Activated CD4-positive, alpha-beta memory T cell treated with anti-CD3 and anti-CD28 coated beads, Interleukin-2, amount 10 ng/mL, durations not matched to agents 7 days and 5 days (primary cell): ENCODE data around the gene CFAP43. TPM values are rescaled to one million over a fixed set of nuclear protein-coding genes. Genes with fewer than 3 reads are reported as not detected.
A peak's percentile ranks its signal among the peaks of the same experiment; 100 is the strongest.

Source experiments
- CTCF ChIA-PET: fragments of 350-600 bp; sonication (Branson Sonifier 250); formaldehyde crosslinking; loops from one replicate; lab custom pipeline; 2021; ENCODE audit warnings: antibody characterized with exemption, inconsistent platforms; lab: Charles Lee
- POLR2A ChIA-PET: fragments of 350-600 bp; sonication (Branson Sonifier 250); formaldehyde crosslinking; loops from one replicate; lab custom pipeline; 2021; ENCODE audit warnings: antibody characterized with exemption; lab: Charles Lee
- DNase-seq: peaks from one replicate; pipeline ENCODE4 v3.0.0-alpha.2; 2020
- H3K27ac Mint-ChIP-seq: one replicate; pipeline ENCODE4 v1.8.0; 2021; ENCODE audit warnings: mild to moderate bottlenecking, mixed read lengths
- H3K27me3 Mint-ChIP-seq: one replicate; pipeline ENCODE4 v1.8.0; 2021; ENCODE audit warnings: mixed read lengths
- H3K36me3 Mint-ChIP-seq: one replicate; pipeline ENCODE4 v1.8.0; 2021; ENCODE audit warnings: low read depth, mixed read lengths
- H3K4me1 Mint-ChIP-seq: one replicate; pipeline ENCODE4 v1.8.0; 2021; ENCODE audit warnings: mixed read lengths
- H3K4me3 Mint-ChIP-seq: one replicate; pipeline ENCODE4 v1.8.0; 2021; ENCODE audit warnings: mild to moderate bottlenecking, mixed read lengths
- H3K9me3 Mint-ChIP-seq: one replicate; pipeline ENCODE4 v1.8.0; 2021; ENCODE audit warnings: mixed read lengths
- total RNA-seq, 2 experiments: library from RNA; stranded (reverse); gene quantifications; one replicate each; pipeline ENCODE4 v1.2.3, GENCODE V29; 2021

The CFAP43 gene, protein sequence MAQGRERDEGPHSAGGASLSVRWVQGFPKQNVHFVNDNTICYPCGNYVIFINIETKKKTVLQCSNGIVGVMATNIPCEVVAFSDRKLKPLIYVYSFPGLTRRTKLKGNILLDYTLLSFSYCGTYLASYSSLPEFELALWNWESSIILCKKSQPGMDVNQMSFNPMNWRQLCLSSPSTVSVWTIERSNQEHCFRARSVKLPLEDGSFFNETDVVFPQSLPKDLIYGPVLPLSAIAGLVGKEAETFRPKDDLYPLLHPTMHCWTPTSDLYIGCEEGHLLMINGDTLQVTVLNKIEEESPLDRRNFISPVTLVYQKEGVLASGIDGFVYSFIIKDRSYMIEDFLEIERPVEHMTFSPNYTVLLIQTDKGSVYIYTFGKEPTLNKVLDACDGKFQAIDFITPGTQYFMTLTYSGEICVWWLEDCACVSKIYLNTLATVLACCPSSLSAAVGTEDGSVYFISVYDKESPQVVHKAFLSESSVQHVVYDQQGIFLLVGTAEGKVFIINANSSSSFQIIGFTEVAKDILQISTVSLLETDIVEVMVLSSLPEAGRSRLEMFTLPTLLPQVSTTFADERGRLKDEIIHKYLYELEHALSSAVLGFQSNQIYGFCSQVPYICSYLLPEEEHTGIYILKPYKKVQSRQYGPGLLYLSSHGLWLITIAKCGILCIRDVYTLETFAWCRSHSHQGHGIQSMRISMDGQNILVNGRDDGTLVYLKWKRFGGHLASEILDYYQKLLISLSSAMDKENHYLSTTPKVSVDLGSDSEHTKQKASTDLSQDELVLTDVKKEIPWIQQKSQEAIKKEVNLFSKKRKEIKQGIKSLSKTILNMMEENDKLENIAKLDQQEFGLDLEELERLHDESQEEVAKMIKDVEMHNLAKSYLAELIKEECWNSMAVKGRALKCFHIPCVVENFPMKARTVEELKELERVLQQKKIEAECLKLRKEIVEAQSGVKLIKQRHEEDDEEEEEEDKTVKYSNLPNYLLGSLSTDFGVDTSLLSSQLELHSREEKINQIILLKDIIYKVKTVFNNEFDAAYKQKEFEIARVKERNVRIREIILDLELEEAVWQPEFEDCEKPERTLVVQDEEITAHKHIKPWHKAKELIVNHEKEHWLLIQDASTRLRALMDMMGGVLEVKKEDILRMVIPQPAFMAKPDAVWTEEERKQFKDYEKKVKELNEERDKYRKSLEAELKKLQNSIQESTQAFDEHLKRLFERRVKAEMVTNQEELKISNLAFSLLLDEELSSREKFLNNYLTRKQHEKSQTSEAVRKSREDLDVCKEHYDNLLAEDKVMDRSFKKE (N-terminal part only)
- total RNA-seq, result under 1 TPM; 0.18 to 0.25 TPM

DNA sequence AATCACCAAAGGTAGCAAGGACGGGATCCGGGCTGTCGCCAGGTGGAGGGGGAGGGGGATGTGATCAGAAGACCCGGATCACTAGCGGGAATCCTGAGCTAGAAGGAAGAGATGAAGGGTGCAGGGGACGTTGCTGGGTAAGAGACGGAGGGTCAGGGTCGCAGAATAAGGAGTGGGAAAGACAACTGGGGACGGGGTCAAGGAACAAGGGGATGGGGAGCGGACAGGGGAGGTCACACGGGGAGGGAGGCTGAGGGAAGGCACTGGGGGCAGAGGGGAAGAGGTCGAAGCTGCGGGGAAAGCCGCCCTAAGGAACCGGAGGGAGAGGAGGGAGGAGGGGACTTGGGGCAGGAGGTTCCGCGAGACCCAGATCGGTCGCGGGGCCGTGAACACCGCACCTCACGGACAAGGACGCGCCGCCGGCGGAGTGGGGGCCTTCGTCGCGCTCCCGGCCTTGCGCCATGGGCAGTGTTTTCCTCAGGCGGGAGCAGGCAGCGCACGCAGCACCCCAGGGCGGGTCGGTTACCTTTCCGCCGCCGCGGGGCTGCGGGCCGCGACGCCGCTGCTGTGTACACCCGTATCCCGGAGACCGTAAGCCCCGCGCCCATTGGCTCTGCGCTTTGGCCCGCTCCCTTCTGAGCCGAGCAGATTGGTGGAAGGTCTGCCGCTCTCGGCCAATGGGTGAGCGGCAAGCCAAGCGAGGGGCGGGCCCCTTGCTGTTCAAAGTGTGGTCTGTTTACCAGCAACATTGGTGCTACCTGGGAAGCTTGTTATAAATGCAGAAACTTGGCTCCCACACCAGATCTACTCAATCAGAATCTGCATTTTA lies at the start of gene CFAP43:
TSS of gene CFAP43 (minus strand) at position 581 of the 829 bp plus-strand sequence. CDS start at position 463, 118 bp downstream.
- peak within 1 kb of the TSS; percentile 63 for H3K27ac Mint-ChIP-seq

DNA sequence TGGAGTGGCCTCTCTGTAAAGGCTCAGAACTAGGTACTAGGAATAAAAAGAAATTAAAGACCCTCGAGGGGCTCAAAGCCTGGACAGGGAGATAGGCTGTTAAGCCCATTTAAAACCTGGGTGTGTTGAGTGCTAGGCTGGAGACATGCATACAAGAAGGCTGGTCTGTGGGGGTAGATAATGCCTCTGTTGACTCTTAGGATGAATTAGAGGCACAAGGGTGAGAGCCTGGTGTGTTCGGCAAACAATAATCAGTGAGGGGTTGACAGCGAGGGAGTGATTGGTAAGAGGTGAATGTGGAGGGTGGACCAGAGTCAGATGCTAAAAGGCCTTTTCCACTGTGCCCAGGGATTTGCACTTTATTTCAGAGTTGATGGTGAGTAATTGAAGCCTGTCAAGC lies 49.5 kb upstream of the CFAP43 start:
- ChIA-PET POLR2A (no interaction called here), CTCF (interaction anchor here (2.6 to 6.0 kb wide), 2 partner anchors 10 kb away, joined by 14 to 64 read pairs; no protein-coding TSS in a partner anchor)
- no peak overlapping the region for H3K4me3 Mint-ChIP-seq
- H3K27ac Mint-ChIP-seq, result no peak overlapping the region
- no peaks in the 10 kb centered on the region for H3K4me1 Mint-ChIP-seq
- peaks cover 24% of the 10 kb centered on the region for H3K27me3 Mint-ChIP-seq
- H3K36me3 Mint-ChIP-seq, result no peaks in the 10 kb centered on the region
- no peaks in the 10 kb centered on the region for H3K9me3 Mint-ChIP-seq
- no peak for DNase-seq

More for the DNA sequence above, at the start of gene CFAP43:
- Mint-ChIP-seq H3K27me3 (peaks cover 39% of the 10 kb centered on the region), H3K4me3 (peak within 1 kb of the TSS; percentile 86), H3K9me3 (peaks cover 12% of the 10 kb centered on the region), H3K4me1 (peaks cover 17% of the 10 kb centered on the region), H3K36me3 (peaks cover 2% of the 10 kb centered on the region)
- CTCF ChIA-PET, result interaction anchor here (1.0 to 1.4 kb wide), 2 partner anchors 43 to 64 kb away, joined by 3 to 4 read pairs; no protein-coding TSS in a partner anchor
- POLR2A ChIA-PET, result interaction anchor here (0.6 to 2.2 kb wide), 6 partner anchors 14 to 110 kb away, joined by 3 to 16 read pairs (median 6); partner anchors contain the start of genes GSTO1, GSTO2 and SFR1
- DNase-seq, result peak; percentile 99

DNA sequence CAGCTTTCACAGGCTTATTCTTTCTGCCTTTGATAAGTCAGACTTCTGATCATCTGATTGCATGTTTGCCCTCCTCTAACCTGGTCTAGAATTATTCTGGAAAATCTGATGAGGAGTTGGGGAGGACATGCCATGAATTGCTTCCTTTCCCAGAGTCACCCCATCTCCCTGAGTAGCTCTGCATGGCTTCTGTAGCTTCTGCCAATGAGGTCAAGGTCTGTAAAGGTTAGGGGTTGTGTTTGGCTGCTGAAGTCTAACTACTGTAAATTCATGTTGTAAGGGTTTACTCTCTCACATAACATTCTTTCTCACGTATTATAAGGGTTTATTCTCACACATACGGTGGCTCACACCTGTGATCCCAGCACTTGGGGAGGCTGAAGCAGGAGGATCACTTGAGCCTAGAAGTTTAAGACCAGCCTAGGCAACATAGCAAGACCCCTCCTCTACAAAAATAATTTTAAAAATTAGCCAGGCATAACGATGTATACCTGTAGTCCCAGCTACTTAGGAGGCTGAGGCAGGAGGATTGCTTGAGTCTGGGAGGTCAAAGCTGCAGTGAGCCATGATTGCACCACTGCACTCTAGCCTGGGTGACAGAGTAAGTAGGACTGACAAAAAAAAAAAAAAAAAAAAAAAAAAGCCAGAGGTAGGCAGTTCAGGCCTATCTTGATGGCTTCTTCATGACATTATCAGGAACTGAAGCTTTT lies 47.5 kb upstream of the CFAP43 start:
- POLR2A ChIA-PET, result interaction anchor here (1.0 to 4.1 kb wide), 3 partner anchors 11 to 66 kb away, joined by 3 to 16 read pairs (median 3); partner anchors contain the start of gene GSTO2
- CTCF ChIA-PET, result interaction anchor here (0.9 to 9.8 kb wide), 3 partner anchors 11 to 71 kb away, joined by 4 to 149 read pairs (median 64); partner anchors contain the start of gene CFAP58
- no peaks in the 10 kb centered on the region for H3K36me3 Mint-ChIP-seq

DNA sequence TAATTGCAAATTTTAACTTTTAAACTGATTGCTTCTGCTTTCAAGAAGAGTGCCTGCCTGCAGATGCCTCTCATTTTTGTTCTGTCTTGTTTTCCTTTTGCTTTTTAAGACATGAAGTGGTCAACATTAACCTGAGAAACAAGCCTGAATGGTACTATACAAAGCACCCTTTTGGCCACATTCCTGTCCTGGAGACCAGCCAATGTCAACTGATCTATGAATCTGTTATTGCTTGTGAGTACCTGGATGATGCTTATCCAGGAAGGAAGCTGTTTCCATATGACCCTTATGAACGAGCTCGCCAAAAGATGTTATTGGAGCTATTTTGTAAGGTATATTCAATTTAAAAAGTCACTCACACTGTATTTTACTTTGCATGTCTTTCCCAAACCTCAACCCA lies 45.6 kb upstream of the CFAP43 start:
- ChIA-PET CTCF (interaction anchor here (0.6 to 9.8 kb wide), 6 partner anchors 9 to 73 kb away, joined by 3 to 149 read pairs (median 4); partner anchors contain the start of gene CFAP58), POLR2A (interaction anchor here (0.6 to 4.1 kb wide), 3 partner anchors 9 to 63 kb away, joined by 3 to 16 read pairs (median 3); partner anchors contain the start of genes CFAP43 and GSTO2)
- H3K4me3 Mint-ChIP-seq, result no peak overlapping the region

More for the DNA sequence above, 47.5 kb upstream of the CFAP43 start:
- Mint-ChIP-seq H3K9me3 (no peaks in the 10 kb centered on the region), H3K27ac (no peak overlapping the region), H3K4me3 (no peak overlapping the region), H3K4me1 (peaks cover 1% of the 10 kb centered on the region), H3K27me3 (peaks cover 26% of the 10 kb centered on the region)
- no peak for DNase-seq

DNA sequence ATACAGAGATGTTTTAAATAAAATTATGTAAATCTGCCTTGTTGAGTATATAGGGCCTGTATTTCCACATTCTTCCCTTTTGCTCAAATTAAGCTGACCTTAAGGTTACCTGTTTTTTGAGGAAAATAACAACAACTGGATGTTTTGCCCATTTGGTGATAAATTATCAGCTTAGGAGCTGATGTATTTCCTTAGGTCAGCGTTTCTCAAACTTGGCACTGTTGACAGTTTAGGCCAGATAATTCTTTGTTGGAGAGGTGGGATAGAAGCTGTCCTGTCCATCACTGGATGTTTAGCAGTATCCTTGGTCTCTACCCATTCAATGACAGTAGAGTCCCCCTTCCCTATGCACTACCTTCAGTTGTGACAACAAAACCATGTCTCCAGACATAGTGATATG lies 44.0 kb upstream of the CFAP43 start:
- no peak overlapping the region for H3K4me3 Mint-ChIP-seq
- H3K27me3 Mint-ChIP-seq, result peaks cover 16% of the 10 kb centered on the region
- no peak for DNase-seq
- no peaks in the 10 kb centered on the region for H3K9me3 Mint-ChIP-seq
- POLR2A ChIA-PET, result interaction anchor here (1.1 to 2.3 kb wide), 2 partner anchors 9 to 14 kb away, joined by 3 to 5 read pairs; no protein-coding TSS in a partner anchor
- CTCF ChIA-PET, result interaction anchor here (1.1 to 9.8 kb wide), 7 partner anchors 10 to 75 kb away, joined by 3 to 149 read pairs (median 30); partner anchors contain the start of genes CFAP58 and ITPRIP
- H3K36me3 Mint-ChIP-seq, result no peaks in the 10 kb centered on the region
- peaks cover 6% of the 10 kb centered on the region for H3K4me1 Mint-ChIP-seq
- H3K27ac Mint-ChIP-seq, result no peak overlapping the region

More for the DNA sequence above, 45.6 kb upstream of the CFAP43 start:
- H3K9me3 Mint-ChIP-seq, result no peaks in the 10 kb centered on the region
- no peak for DNase-seq
- no peak overlapping the region for H3K27ac Mint-ChIP-seq
- H3K36me3 Mint-ChIP-seq, result no peaks in the 10 kb centered on the region
- peaks cover 6% of the 10 kb centered on the region for H3K4me1 Mint-ChIP-seq
- peaks cover 24% of the 10 kb centered on the region for H3K27me3 Mint-ChIP-seq

DNA sequence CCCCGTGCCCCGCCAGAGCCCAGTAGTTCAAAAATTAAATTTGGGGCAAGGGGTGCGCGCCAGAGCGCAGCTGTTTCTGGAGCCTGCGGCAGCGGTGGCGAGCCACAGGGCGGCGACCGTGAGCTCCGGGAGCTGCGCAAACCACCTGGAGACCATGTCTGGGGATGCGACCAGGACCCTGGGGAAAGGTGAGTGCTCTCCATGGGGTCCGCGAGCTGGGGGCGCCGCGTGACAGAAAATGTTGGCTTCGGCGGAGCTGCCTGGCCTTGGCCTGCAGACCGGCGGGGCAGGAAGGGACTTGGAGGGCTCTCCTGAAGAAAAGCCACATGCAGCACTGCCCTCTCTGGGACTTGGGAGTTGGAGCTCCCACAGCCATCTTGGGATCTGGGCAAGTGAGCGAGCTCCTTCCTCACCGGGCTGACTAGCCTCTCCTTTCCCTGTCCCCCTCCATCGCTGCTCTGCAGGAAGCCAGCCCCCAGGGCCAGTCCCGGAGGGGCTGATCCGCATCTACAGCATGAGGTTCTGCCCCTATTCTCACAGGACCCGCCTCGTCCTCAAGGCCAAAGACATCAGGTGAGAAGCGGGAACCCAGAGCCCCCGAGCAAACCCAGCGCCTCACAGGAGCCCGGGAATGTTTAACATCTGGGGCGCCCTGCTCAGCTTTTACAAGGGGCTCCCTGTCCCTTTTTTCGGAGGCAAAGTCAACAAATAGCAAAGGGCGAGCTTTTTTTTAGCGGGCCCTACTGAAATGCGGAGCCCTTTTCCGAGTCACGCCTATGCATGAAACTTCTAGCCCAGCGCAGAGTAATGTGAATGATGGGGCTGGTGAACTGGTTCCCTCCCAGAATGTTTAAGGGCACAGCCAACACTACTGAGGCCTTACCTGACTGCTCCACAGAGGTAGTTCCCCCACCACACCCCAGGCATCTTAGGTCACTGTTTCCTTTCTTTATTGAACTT lies 42.9 kb upstream of the CFAP43 start:
- Mint-ChIP-seq H3K4me3 (peak overlapping the region; percentile 21), H3K4me1 (peaks cover 6% of the 10 kb centered on the region), H3K27me3 (peaks cover 10% of the 10 kb centered on the region), H3K36me3 (no peaks in the 10 kb centered on the region), H3K27ac (no peak overlapping the region), H3K9me3 (no peaks in the 10 kb centered on the region)
- peak; percentile 53 for DNase-seq
- ChIA-PET POLR2A (interaction anchor here (0.7 to 2.3 kb wide), 9 partner anchors 8 to 78 kb away, joined by 3 to 8 read pairs (median 5); partner anchors contain the start of genes CFAP58 and ITPRIP), CTCF (interaction anchor here (0.8 to 9.8 kb wide), 38 partner anchors 8 to 387 kb away, joined by 3 to 149 read pairs (median 4); partner anchors contain the start of genes CFAP43, CFAP58, GSTO1 and ITPRIP)

DNA sequence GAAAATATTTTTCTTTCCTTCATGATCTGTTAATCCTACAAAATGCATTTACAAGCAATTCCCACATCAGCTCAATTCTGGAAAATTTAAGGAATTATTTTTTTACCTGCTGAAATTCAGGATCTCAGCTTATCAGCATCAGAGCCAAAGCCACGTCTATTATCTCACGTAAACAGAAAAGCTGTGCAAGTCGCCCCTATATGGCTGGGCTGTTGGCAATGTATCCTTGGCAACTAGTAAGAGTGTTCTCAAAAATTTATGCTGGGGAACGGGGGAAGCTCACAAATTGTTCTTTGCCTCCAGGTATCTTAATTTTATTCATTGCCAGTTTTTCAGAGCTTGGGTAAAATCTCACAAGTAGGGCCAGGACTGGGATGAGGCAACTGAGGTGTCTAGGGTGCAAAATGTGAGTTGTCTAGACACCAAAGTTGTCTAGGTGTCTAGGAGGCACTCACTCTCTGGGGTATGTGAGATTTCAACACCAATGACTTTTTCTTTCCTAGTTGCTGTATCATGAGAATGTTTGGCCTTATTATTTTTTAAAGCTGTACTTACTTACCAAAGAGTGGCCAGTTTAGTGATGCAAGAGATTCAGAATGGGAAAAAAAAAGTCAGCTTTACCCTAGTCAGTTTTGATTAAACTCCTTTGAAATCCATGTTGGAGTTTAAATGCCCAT lies 41.9 kb upstream of the CFAP43 start:
- Mint-ChIP-seq H3K9me3 (no peaks in the 10 kb centered on the region), H3K4me1 (peaks cover 10% of the 10 kb centered on the region), H3K27me3 (peaks cover 10% of the 10 kb centered on the region), H3K27ac (no peak overlapping the region), H3K36me3 (no peaks in the 10 kb centered on the region), H3K4me3 (no peak overlapping the region)
- no peak for DNase-seq
- POLR2A ChIA-PET, result interaction anchor here (1.0 to 1.6 kb wide), 9 partner anchors 12 to 152 kb away, joined by 4 to 8 read pairs (median 5); partner anchors contain the start of genes CFAP58, ITPRIP and SFR1
- CTCF ChIA-PET, result interaction anchor here (0.8 to 9.8 kb wide), 33 partner anchors 9 to 386 kb away, joined by 3 to 149 read pairs (median 5); partner anchors contain the start of genes CFAP58, GSTO1, ITPRIP and SFR1

DNA sequence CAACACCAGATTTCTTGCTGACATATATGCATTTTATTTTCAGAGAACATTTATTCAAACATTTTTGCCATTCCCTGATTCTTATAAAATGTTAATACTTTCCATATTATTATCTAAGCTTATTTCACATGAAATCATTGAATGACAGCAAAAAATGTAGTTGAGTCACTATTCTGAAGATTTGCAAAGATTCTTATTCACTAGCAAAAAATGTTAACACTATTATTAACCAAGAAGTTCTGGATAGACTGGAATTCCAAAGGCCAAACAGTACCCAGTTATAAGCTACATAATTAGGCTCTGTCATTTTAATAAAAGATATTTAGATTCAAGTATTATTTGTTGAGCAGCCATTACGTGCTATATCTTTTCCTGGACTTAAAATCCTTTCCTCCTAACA lies 41.1 kb upstream of the CFAP43 start:
- POLR2A ChIA-PET, result interaction anchor here (0.7 to 1.4 kb wide), 6 partner anchors 10 to 152 kb away, joined by 3 to 5 read pairs (median 4); partner anchors contain the start of genes ITPRIP and SFR1

More for the DNA sequence above, 41.1 kb upstream of the CFAP43 start:
- Mint-ChIP-seq H3K4me1 (peaks cover 12% of the 10 kb centered on the region), H3K27ac (no peak overlapping the region), H3K9me3 (no peaks in the 10 kb centered on the region), H3K36me3 (peaks cover 5% of the 10 kb centered on the region), H3K4me3 (no peak overlapping the region), H3K27me3 (peaks cover 10% of the 10 kb centered on the region)
- no peak for DNase-seq
- CTCF ChIA-PET, result interaction anchor here (1.2 to 9.8 kb wide), 15 partner anchors 10 to 385 kb away, joined by 3 to 149 read pairs (median 20); partner anchors contain the start of genes CFAP58, GSTO1, ITPRIP and SFR1
